DMS79 treated with DMSO at 0.1 percent for 48 hours (cell line): ENCODE results near the gene COX7B.
"Not testable (repeated sequence)": the region's sequence is repeated elsewhere in the genome, so short reads cannot be mapped to it uniquely, and the experiment has no call there.

ENCODE experiments used
- DNase-seq: peaks from one replicate; lab custom pipeline; 2025; lab: John Stamatoyannopoulos, UW

COX7B gene

GRCh38 chrX:77899081-77899828, at the start of gene COX7B:
TSS of gene COX7B (plus strand) at chrX:77899468. CDS start at chrX:77899554, 86 bp downstream.
- DNase-seq = peak; percentile 92

GRCh38 chrX:77875372-77875771, 23.9 kb upstream of the COX7B start:
- no peak for DNase-seq

- DNase-seq = not testable (repeated sequence)
Measured at GRCh38 chrX:77881418-77881817, 17.9 kb upstream of the COX7B start.

GRCh38 chrX:77892887-77893286, 6.4 kb upstream of the COX7B start:
- DNase-seq = no peak

GRCh38 chrX:77893713-77894112, 5.6 kb upstream of the COX7B start:
- DNase-seq = no peak

GRCh38 chrX:77894921-77895886, 4.1 kb upstream of the COX7B start, which contains the start of gene MAGT1:
TSS of gene MAGT1 (minus strand) at chrX:77895435. CDS start at chrX:77895410, 25 bp downstream.
- DNase-seq = peak; percentile 87

- DNase-seq = no peak
Measured at GRCh38 chrX:77900688-77901087, 1.4 kb downstream of the COX7B start.

GRCh38 chrX:77901506-77901905, 2.2 kb downstream of the COX7B start:
- DNase-seq = no peak

- DNase-seq = peak; percentile 80
Measured at GRCh38 chrX:77910108-77910840, 11.0 kb downstream of the COX7B start, which contains the start of gene ATP7A. TSS of gene ATP7A (plus strand) at chrX:77910693. CDS start at chrX:77971642, 60,949 bp downstream.

GRCh38 chrX:77917294-77917933, 18.1 kb downstream of the COX7B start:
- no peak for DNase-seq

GRCh38 chrX:77918568-77918967, 19.3 kb downstream of the COX7B start:
- DNase-seq = no peak

- DNase-seq = not testable (repeated sequence)
Measured at GRCh38 chrX:77919370-77919769, 20.1 kb downstream of the COX7B start.

GRCh38 chrX:77922787-77923186, 23.5 kb downstream of the COX7B start:
- DNase-seq = no peak

- no peak for DNase-seq
Measured at GRCh38 chrX:77924320-77924859, 25.1 kb downstream of the COX7B start.

- no peak for DNase-seq
Measured at GRCh38 chrX:77925764-77926163, 26.5 kb downstream of the COX7B start.

GRCh38 chrX:77930581-77930980, 31.3 kb downstream of the COX7B start:
- DNase-seq = no peak

GRCh38 chrX:77935886-77936285, 36.6 kb downstream of the COX7B start:
- no peak for DNase-seq

- no peak for DNase-seq
Measured at GRCh38 chrX:77936299-77936698, 37.0 kb downstream of the COX7B start.

- no peak for DNase-seq
Measured at GRCh38 chrX:77937291-77937690, 38.0 kb downstream of the COX7B start.

- DNase-seq = no peak
Measured at GRCh38 chrX:77938083-77938680, 38.9 kb downstream of the COX7B start.

- DNase-seq = not testable (repeated sequence)
Measured at GRCh38 chrX:77945031-77945430, 45.8 kb downstream of the COX7B start.
